Activated naive CD8-positive, alpha-beta T cell treated with anti-CD3 and anti-CD28 coated beads, Interleukin-2, amount 50 U/mL, for 24 hours (primary cell): Measurements from ENCODE around the gene TARS2.

ENCODE experiments used
- ATAC-seq: fragments of 150-1000 bp; cut with Tn5 transposase; one replicate; pipeline ENCODE4 v1.10.0; 2021
- DNase-seq: peaks from one replicate; pipeline ENCODE4 v3.0.0; 2021
- H3K27ac Mint-ChIP-seq: one replicate; pipeline ENCODE4 v1.8.0; 2021; ENCODE audit warnings: mild to moderate bottlenecking, mixed read lengths
- H3K27me3 Mint-ChIP-seq: one replicate; pipeline ENCODE4 v1.8.0; 2021; ENCODE audit warnings: mixed read lengths
- H3K36me3 Mint-ChIP-seq: one replicate; pipeline ENCODE4 v1.8.0; 2021; ENCODE audit warnings: low read depth, mixed read lengths
- H3K4me1 Mint-ChIP-seq: one replicate; pipeline ENCODE4 v1.8.0; 2021; ENCODE audit warnings: mixed read lengths
- H3K4me3 Mint-ChIP-seq: one replicate; pipeline ENCODE4 v1.8.0; 2021; ENCODE audit warnings: mild to moderate bottlenecking, moderate library complexity, mixed read lengths
- H3K9me3 Mint-ChIP-seq: one replicate; pipeline ENCODE4 v1.8.0; 2021; ENCODE audit warnings: mixed read lengths

The TARS2 gene

DNA sequence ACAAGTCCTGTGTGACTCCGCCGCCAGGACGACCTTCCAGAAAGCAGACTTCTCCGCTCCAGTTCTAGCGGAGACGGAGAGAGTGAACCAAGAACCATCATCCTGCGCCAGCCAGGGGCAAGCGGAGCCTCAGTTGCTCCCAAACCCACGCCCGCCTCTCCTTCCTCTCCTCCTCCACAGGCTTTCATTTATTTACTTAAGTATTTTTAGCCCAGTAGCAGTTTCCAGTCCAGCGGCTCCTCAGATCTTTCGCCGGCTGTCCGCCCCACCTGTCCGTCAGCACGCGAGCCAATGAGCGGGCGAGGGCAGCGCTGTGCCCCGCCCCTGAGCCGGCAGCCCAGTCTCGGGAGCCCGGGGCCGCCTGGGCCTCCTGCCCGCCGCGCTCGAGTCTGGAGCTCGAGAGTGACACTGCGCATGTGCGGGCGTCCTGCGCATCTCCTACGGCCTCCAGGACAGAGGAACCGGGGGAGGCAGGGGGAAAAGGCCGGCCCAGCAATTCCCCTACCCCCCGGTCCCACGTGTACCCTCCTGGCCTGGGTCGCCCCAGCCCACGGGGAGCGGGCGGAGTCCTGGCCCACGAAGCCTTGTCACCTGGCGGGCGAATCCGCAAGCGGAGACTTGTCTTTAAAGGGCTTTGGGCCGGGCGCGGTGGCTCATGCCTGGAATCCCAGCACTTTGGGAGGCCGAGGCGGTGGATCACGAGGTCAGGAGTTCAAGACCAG is 28.3 kb downstream of the TARS2 start, which contains the start of gene FALEC:
Gene FALEC (plus strand): TSS at position 425 of the 722 bp plus-strand sequence.
- Mint-ChIP-seq H3K9me3 (no peaks in the 10 kb centered on the region), H3K36me3 (peaks cover 4% of the 10 kb centered on the region), H3K4me3 (peak within 1 kb of the TSS; percentile 89), H3K4me1 (peaks cover 20% of the 10 kb centered on the region), H3K27me3 (no peaks in the 10 kb centered on the region), H3K27ac (peak within 1 kb of the TSS; percentile 62)
- ATAC-seq (peak; percentile 99), DNase-seq (peak; percentile 93)

DNA sequence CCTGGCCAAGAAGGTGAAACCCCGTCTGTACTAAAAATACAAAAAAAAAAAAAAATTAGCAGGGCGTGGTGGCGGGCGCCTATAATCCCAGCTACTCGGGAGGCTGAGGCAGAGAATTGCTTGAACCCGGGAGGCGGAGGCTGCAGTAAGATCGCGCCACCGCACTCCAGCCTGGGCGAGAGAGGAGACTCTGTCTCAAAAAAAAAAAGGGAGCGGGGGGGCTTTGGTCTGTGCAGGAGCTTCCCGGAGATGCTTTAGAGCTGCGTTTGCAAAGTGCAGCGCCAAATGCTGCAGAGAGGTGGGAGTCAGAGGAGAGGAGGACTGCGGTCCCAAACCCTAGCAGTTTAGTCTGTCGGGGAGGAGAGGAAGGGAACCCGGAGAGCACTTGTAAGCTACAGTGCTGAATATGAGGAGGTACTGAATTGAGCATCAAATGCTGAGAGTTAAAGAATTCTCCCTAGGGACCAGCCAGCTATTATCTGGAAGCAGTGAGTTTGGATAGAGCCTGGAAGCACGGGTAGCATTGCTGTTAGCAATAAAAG is 28.9 kb downstream of the TARS2 start:
- H3K9me3 Mint-ChIP-seq = no peaks in the 10 kb centered on the region
- H3K27me3 Mint-ChIP-seq = no peaks in the 10 kb centered on the region
- DNase-seq (peak; percentile 23), ATAC-seq (no peak)
- peaks cover 4% of the 10 kb centered on the region for H3K36me3 Mint-ChIP-seq
- peak overlapping the region; percentile 89 for H3K4me3 Mint-ChIP-seq
- peak overlapping the region; percentile 55 for H3K27ac Mint-ChIP-seq
- H3K4me1 Mint-ChIP-seq = peaks cover 20% of the 10 kb centered on the region

DNA sequence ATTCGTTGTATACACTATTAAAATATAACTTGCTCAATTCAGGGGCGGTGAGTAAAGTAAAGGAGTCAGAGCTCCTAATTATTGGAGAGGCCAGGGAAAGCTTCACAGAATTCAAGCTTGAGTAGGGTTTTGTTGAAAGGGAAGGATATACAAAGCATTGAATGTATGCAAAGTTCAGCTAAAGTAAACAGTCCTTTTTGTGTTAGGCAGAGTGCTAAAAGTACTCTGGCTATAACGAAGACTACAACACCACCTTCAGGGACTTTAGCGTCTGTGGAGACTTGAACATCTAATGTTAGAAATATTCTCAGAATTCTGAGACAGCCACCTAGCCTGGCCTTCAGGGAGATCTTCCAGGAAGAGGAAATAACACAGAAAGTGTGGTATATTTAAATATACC is 29.4 kb downstream of the TARS2 start:
- Mint-ChIP-seq H3K27me3 (no peaks in the 10 kb centered on the region), H3K4me1 (peaks cover 23% of the 10 kb centered on the region), H3K36me3 (peaks cover 4% of the 10 kb centered on the region), H3K9me3 (no peaks in the 10 kb centered on the region), H3K27ac (no peak overlapping the region), H3K4me3 (peak overlapping the region; percentile 89)
- ATAC-seq (no peak), DNase-seq (no peak)

DNA sequence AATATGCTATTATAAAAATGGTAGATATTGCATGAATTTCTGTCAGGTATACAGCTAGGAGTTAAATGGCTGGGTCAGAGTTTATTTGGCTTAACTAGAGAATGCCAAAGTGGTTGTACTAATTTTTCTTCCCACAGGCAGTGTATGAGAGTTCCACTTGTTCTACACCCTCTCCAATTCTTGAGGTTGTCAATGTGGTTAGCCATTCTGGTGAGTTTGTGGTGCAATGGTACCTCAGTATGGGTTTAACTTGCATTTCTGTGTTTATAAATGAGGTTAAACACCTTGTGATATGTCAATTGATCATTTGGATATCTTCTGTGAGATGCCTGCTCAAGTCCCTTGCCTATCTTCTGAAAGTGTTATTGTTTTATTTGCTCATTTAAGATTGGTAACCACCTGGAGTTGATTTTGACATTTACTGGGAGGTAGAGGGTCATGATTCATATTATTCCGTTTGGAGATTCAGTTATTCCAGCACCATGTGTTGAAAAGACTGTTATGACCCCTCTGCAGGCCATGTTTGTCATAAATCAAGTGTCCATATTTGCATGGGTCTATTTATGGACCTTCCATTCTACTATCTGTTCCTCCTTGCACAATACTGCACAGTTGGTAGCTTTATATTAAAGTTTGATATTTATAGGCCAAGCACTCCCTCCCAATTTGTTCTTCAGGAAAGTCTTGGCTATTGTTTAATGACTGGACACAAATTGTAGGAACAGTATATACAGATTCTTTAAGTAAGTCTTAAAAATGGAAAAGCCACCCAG is 34.2 kb downstream of the TARS2 start:
- DNase-seq = no peak
- no peaks in the 10 kb centered on the region for H3K9me3 Mint-ChIP-seq
- no peak overlapping the region for H3K27ac Mint-ChIP-seq
- no peaks in the 10 kb centered on the region for H3K36me3 Mint-ChIP-seq
- H3K4me3 Mint-ChIP-seq = no peak overlapping the region
- H3K4me1 Mint-ChIP-seq = peaks cover 9% of the 10 kb centered on the region
- no peaks in the 10 kb centered on the region for H3K27me3 Mint-ChIP-seq
- no peak for ATAC-seq

DNA sequence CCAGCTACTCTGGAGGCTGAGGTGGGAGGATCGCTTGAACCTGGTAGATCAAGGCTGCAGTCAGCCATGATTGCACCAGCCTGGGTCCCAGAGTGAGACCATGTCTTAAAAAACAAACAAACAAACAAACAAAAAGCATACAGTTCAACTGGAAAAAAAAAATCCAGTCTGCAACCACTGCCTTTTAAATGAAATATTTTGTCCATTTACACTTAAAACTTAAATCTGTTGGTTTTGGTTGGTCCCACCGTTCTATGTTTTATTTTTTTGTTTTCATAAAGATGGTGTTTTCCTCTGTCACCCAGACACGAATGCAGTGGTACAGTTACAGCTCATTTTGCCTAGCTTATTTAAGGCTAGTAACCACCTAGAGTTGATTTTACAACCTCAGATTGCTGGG is 38.1 kb downstream of the TARS2 start:
- Mint-ChIP-seq H3K27me3 (no peaks in the 10 kb centered on the region), H3K4me3 (no peak overlapping the region), H3K4me1 (peaks cover 3% of the 10 kb centered on the region), H3K27ac (no peak overlapping the region), H3K36me3 (no peaks in the 10 kb centered on the region), H3K9me3 (no peaks in the 10 kb centered on the region)
- no peak for ATAC-seq
- DNase-seq = no peak

DNA sequence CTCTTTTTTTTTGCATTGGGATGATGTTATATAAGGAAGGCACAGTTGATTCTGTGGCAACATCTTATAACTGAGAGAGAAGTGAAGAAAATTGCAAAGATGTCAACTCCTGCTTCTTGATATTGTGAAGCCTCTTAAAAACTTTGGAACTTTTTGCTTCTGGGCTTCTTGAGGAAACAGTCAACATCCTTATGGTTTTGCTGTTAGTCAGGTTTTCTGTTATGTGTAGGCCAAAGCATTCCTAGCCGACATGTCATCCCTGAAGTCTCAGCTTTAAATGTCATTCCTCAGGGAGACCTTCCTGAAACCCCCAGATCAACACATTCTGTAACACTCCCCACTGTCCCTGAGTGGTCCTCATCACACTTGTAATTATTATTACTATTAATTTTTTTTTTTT is 41.0 kb downstream of the TARS2 start:
- Mint-ChIP-seq H3K4me1 (peaks cover 3% of the 10 kb centered on the region), H3K9me3 (no peaks in the 10 kb centered on the region), H3K4me3 (no peak overlapping the region), H3K27ac (no peak overlapping the region), H3K27me3 (no peaks in the 10 kb centered on the region), H3K36me3 (no peaks in the 10 kb centered on the region)
- ATAC-seq (no peak), DNase-seq (no peak)

DNA sequence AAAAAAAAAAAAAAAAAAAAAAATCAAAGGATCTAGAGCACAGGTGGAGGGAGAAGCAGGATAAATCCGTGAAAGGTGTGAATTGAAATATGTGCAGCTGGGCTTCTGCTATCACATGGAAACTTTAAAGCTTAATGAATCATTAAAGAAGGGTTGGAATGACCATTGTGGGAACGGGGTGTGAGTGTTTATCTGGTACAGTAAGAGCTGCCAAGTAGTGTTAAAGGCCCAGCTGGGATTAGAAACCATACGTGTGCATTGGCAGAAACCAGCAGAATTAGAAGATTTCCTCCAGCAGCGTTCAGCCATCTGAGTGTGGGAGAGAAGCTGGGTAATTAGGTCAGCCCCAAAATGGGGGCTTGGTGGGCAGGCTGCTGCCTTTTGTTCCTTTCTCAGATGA is 41.8 kb downstream of the TARS2 start:
- no peak for ATAC-seq
- DNase-seq = no peak
- Mint-ChIP-seq H3K27me3 (no peaks in the 10 kb centered on the region), H3K4me1 (peaks cover 3% of the 10 kb centered on the region), H3K4me3 (no peak overlapping the region), H3K9me3 (no peaks in the 10 kb centered on the region), H3K36me3 (no peaks in the 10 kb centered on the region), H3K27ac (no peak overlapping the region)

DNA sequence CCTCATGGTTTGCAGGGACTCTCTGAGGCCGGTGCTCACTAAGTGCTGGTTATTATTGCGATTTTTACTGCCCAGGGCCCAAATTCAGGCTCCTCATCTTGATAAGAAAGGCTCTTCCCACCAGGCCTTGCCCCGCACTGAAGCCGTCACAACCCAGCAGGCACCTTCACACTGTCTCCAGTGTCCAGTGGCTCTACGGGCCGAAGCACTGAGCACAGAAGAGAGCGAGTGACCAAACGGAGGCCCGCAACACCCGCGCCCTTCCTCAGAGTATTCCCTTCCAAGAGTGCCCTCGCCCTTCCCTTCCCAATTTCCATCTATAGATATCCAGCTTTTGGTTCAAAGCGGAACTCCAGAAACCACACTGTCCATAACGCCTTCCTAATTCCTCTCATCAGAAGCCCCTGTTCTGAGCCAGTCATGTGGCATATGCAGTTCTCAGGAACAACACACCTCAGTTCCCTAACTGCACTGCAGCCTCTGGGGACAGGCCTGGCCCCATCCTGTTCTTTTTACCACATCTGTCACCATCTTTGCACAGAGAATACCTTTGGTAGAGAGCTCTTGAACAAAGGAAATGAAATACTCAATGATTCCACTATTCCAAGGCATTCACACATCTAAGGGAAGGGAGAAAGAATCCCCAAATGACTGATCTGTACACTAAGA is 43.4 kb downstream of the TARS2 start:
- H3K27ac Mint-ChIP-seq = no peak overlapping the region
- H3K4me1 Mint-ChIP-seq = peaks cover 3% of the 10 kb centered on the region
- DNase-seq = no peak
- H3K27me3 Mint-ChIP-seq = no peaks in the 10 kb centered on the region
- no peak for ATAC-seq
- H3K9me3 Mint-ChIP-seq = no peaks in the 10 kb centered on the region
- no peaks in the 10 kb centered on the region for H3K36me3 Mint-ChIP-seq
- H3K4me3 Mint-ChIP-seq = no peak overlapping the region

DNA sequence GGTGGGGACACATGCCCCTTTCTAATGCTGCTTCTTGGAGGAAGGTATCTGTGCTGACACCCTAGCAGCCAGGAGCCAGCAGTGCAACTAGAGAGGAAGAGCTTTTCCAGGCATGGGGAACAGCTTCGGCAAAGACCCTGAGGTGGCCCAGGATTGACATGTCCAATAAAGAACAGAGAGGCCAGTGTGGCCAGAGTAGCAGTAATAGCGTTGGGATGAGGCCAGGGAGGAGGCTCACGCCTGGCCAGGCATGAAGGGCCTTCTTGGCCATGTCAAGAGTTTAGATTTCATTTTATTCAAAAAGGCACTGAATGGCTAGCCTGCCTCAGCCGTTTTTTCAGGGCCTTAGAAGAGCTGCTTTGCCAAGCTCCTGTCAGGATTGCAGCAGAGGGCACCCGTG is 45.6 kb downstream of the TARS2 start:
- H3K4me3 Mint-ChIP-seq = no peak overlapping the region
- ATAC-seq (no peak), DNase-seq (no peak)
- H3K27ac Mint-ChIP-seq = no peak overlapping the region
- no peaks in the 10 kb centered on the region for H3K36me3 Mint-ChIP-seq
- H3K9me3 Mint-ChIP-seq = no peaks in the 10 kb centered on the region
- H3K27me3 Mint-ChIP-seq = no peaks in the 10 kb centered on the region
- H3K4me1 Mint-ChIP-seq = peaks cover 3% of the 10 kb centered on the region

DNA sequence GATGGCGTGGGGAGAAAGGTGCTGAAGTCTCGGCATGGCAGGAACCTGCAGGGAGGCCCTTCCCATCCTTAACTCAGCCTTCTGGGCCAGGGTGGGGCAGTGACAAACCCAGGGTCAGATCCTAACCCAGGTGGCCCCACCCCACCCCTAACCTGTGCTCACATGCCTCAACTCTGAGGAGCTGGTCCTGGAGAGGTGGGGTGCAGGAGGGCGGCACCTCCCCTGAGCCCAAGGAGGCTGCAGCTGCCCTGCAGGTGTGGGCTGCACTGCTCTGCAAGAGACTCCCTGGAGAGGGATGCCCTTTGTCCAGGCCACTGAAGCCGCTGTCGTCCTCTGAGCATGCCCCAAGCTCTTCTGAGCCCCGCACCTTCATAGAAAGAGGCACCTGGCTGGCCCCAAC is 46.8 kb downstream of the TARS2 start:
- no peak overlapping the region for H3K4me3 Mint-ChIP-seq
- H3K4me1 Mint-ChIP-seq = peaks cover 3% of the 10 kb centered on the region
- DNase-seq (no peak), ATAC-seq (no peak)
- no peaks in the 10 kb centered on the region for H3K27me3 Mint-ChIP-seq
- no peak overlapping the region for H3K27ac Mint-ChIP-seq
- H3K36me3 Mint-ChIP-seq = no peaks in the 10 kb centered on the region
- H3K9me3 Mint-ChIP-seq = no peaks in the 10 kb centered on the region

DNA sequence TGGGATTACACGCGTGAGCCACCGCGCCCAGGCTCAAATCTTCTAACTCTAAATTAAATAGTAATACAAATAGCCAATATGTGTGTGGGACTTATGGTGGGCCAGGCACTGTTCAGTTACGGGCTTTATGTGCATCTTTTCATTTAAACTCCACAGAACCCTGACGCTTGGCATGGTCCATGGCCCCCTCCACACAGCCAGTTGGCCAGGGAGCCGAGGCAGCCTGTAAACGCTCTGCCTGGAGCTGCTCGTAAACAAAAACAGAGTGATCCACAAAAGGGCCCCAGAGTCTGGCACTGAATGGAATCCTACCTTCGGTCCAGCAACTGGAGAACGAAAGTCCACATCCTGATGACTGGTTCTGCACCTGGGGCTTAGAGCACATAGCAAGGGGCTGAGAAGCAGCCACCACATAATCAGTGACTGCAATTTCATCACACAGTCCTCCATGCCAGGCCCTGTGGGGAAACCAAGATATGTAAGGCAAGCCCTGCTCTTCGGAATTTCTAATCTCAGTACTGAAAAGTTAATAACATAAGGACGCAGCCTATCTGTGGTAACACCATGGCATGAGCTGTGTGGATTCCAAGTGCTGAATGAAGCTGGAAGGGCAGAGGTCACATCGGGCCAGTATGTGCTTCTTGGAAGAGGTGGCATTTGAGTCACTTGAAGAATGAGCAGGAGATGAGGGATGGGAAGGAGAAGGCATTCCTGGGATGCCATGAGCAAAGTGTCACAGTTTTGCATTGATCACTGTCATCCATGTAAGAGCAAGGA is 48.5 kb downstream of the TARS2 start:
- Mint-ChIP-seq H3K4me3 (no peak overlapping the region), H3K27ac (no peak overlapping the region), H3K9me3 (no peaks in the 10 kb centered on the region), H3K27me3 (peaks cover 2% of the 10 kb centered on the region), H3K4me1 (peaks cover 3% of the 10 kb centered on the region), H3K36me3 (no peaks in the 10 kb centered on the region)
- DNase-seq = no peak
- ATAC-seq = no peak

DNA sequence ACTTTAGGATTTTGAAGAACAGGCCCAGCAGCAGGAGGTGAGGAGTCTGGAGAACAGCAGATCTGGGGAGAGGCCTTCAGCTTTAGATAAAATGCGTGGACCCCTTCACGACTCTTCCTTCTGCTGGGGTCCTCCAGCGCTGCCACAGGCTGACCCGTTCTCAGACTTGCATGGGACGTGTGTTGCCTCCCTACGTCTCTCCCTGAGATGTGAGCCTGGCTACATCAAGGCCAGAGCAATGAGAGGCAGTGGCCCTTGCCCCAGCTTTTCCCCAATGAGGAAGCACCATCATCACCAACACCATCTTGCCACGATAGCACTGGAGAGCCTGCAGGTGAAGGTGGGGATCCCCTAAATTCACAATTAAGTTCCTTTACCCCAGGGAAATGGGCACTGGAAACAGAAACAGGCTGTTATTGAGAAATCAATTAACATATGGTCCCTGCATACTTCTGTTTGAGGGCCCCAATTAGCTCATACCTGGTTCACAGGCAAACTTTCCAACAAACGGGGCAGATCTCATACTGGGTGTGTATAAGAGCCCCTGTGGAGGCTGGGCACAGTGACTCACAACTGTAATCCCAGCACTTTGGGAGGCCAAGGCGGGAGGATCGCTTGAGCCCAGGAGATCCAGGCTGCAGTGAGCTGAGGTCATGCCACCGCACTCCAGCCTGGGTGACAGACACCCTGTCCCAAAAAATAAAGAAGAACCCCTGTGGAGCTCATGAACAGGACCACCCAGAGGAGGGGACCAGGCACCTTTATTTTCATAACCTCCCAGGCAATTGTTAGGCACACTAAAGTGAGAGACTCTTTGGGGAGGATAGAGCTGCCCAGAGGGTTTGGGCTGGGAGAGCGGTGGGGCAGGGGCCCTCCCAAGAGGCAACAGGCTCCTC is 49.9 kb downstream of the TARS2 start:
- DNase-seq (no peak), ATAC-seq (no peak)
- Mint-ChIP-seq H3K27me3 (peaks cover 2% of the 10 kb centered on the region), H3K4me3 (no peak overlapping the region), H3K27ac (no peak overlapping the region), H3K36me3 (no peaks in the 10 kb centered on the region), H3K9me3 (no peaks in the 10 kb centered on the region), H3K4me1 (peaks cover 3% of the 10 kb centered on the region)
